ENCODE measurements around the gene PPP1R12C. TPM values are rescaled to one million over a fixed set of nuclear protein-coding genes. Genes with fewer than 3 reads are reported as not detected.
A peak's percentile ranks its signal among the peaks of the same experiment; 100 is the strongest.

The PPP1R12C gene
- total RNA-seq, 1 experiment from 2014 or later, result 77.4 TPM

DNA sequence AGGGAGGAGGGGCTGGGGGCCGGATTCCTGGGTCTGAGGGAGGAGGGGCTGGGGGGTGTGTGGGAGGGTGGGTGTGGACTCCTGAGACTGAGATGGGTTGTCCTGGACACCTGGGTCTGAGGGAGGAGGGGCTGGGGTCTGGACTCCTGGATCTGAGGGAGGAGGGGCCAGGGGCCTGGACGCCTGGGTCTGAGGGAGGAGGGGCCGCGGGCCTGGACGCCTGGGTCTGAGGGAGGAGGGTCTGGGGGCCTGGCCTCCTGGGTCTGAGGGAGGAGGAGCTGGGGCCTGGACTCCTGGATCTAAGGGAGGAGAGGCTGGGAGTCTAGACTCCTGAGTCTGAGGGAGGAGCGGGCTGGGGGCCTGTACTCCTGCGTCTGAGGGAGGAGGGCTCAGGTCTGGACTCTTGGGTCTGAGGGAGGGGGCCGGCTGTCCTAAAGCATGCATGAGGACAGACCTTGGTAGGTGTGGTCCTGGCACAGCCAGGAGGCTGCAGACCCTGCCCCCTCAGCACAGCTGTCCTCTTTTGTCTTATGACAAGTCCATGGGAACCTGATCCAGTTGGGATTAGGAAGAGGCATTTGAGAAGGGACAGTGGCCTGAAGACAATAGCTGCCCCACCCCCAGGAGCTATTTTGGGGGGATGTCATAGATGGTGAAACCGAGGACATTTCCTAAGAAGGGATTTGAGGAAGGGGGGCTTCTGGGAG, 30.3 kb upstream of the PPP1R12C start:
- in situ Hi-C loops (cut with HindIII; ENCODE audit: low sequenced_read_pairs), result no loop called here
- no peak for DNase-seq (ENCODE audit: low spot score)

DNA sequence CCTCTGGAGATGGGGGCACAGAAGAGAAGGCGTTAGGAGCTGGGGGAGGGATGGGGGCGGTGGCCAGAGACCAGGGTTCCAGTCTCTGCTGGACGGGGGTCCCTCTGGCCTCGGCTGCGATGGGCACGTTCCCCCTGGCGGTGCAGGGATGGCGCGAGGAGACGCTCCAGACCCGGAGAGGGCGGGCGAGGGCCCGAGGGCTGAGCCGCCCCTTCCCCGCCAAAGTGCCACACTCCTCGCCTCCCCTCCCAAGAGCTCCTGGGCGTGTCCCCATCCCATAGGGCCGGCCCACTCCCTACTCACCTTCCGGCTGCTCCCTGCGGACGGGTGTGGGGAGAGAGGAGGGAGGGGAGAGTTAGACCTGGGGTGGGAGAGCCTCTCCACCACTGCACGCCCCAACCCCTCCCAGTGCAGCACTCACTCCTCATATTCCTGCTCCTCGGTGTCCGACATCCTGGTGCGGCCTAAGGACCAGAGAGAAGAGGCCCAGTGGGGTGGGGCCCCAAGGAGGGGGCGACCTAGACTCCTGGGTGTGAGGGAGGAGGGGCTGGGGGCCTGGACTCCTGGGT, 29.4 kb upstream of the PPP1R12C start:
- peak; percentile 55 for DNase-seq (ENCODE audit: low spot score)
- in situ Hi-C loops (cut with HindIII; ENCODE audit: low sequenced_read_pairs), result no loop called here

DNA sequence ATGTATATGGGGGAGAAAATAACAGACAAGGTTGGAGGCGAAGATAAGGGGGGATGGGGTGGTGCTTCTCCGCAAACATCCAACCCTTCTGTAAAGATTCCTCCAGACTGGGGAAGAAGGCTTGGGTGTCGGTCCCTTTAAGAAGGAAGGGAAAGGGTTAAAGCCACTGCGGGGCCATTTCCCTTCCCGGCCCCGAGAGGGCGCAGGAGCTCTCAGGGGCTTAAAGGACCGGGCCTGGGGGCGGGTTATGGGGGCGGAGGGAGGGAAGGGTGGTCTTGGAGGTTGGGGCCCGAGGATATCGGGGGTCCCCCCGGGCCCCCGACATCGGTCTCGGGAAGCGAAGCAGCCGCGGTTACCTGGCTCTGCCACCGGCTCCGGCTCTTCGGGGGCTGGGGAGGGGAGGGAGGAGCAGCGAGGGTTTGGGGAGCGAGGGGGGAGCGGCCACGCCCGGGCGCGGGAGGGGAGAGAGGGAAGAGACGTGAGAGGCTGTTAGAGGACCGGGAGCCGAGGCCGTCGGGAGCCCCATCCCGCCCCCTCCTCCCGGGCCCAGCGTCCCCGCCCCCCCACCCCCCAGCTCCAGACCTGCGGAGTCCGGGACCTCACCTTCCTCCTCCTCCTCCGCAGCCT, 28.8 kb upstream of the PPP1R12C start:
- no peak for DNase-seq (ENCODE audit: low spot score)
- in situ Hi-C loops (cut with HindIII; ENCODE audit: low sequenced_read_pairs), result no loop called here

DNA sequence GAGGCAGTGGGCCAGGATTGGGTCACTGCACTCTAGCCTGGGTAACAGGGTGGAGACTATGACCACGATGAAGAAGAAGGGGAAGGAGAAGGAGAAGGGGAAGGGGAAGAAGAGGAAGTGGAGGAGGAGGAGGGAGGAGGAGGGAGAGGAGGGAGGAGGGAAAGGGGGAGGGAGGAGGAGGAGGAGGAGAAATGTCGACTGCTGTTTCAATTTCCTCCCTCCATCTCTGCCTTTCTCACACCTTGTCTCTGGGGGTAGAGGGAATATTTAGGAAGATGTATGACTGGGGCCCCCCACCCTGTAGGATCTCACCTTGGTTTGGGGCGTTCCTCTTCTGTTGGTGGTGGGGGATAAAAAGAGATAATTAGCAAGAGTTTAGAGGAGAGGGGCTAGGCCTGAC, 27.8 kb upstream of the PPP1R12C start:
- DNase-seq (ENCODE audit: low spot score), result no peak
- in situ Hi-C loops (cut with HindIII; ENCODE audit: low sequenced_read_pairs), result no loop called here

DNA sequence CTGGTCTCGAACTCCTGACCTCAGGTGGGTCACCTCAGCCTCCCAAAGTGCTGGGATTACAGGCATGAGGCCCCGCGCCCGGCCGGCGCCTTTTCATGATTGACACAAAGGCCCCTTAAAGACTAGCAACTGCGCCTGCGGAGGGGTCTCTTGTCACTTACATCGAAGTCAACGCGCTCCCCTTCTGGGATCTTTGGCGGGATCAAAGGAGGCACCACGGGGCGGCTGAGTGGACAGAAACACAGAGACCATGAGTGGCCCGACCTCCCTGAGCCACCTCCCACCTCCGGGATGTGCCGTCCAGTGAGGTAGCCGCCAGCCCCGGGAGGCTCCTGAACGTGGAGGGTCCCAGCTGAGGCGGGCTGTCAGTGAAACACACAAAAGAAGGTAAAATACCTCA, 24.3 kb upstream of the PPP1R12C start:
- DNase-seq (ENCODE audit: low spot score), result no peak
- in situ Hi-C loops (cut with HindIII; ENCODE audit: low sequenced_read_pairs), result no loop called here

DNA sequence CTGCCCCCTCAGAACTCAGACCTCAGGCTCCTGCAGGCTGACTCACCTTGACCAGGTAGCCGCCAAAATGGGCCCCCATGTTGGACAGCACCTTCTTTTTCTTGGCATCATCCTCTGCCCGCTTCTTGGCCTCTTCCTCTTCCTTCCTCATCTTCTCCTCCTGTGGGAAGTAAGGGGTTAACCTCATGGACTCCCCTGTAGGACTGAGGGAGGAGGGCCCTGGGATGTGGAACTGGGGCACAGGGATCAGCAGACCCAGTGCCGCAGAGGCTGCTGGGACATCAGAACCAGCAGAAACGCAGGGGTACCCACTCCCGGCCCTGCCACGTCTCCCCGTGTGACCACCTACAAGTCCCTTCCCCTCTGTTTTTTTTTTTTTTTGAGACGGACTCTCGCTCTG, 20.5 kb upstream of the PPP1R12C start:
- DNase-seq (ENCODE audit: low spot score), result no peak
- in situ Hi-C loops (cut with HindIII; ENCODE audit: low sequenced_read_pairs), result no loop called here

DNA sequence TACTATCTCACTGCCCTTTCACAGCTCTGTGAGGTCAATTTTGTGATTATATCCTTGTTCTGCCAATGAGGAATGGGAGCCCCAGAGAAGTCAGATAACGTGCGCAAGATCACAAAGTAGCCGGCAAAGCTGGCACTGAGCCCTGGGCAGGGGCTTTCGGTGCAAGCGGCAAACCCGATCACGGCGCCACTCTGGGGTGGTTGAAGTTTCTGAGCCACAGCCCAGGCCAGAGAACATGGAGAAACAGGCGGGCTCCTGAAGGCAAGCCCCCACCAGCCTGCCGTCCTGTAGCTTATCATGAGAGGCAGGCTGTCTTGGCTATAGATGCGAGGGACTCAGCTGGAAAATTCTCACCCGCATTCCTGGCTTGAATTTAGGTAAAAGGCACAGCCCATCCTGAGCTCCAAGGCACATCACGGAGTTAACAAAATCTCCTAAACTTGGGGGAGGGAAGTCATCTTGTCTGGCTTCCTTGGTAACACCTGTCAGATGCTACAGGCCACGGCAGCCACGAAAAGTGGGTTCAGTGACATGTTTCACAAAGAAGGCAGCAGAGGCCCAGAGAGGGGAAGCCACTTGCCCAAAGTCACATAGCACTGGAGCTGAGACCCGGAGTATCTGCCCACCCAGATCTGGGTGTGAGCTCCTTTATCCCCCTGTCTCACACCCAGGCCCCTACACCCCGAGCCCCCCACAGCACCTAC, 19.1 kb upstream of the PPP1R12C start:
- in situ Hi-C loops (cut with HindIII; ENCODE audit: low sequenced_read_pairs), result no loop called here

DNA sequence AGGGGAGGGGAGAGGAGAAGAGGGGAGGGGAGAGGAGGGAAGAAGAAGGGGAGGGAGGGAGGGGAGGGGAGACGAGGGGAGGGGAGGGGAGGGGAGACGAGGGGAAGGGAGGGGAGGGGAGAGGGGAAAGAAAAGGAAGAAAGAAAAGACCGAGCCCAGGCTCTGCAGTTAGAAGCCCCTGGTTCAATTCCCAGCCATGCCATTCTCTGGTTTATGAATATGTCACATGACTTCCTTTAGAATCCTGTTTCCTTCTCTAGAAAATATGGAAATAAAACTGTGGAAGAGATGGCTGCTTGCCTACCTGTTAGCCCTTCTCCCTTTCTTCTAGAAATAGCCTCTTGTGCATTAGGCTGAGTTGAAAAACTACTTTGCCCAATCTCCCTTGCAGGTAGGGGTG, 17.3 kb upstream of the PPP1R12C start:
- DNase-seq (ENCODE audit: low spot score), result no peak
- in situ Hi-C loops (cut with HindIII; ENCODE audit: low sequenced_read_pairs), result no loop called here

More for the DNA sequence above, 19.1 kb upstream of the PPP1R12C start:
- no peak for DNase-seq (ENCODE audit: low spot score)

DNA sequence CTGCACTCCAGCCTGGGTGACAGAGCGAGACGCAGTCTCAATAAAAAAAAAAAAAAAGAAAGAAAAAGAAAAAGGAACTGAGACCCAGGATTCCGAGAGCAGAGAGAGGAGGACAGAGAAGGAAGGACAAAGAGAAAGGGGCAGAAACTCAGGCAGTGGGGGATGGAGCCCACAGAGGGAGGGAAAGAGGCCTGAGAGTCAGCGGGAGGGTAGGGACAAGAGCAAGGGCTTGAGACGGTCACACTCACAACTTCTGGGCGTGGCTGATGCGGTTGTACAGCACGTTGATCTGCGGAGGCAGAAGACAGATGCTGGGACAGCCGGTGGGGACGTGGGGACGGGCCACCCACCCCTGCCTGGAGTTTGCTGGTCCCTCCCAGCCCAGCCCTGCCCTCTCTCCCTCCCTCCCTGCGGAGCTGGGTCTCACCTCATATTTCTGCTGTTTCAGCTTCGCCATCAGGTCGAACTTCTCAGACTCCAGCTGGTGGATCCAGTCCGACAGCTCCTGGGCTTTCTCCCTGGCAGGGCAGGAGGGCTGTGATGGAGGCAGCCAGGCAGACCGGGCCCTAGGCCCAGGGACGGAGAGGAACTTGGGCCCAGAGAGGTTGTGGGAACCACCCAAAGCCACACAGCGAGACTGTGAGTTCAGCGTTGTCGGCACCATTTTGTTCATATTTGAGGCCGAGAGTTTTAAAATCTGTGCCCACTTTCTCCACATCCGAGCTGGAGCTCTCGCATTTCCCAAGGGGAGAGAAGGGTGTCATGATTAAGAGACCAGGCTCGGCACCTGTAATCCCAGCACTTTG, 16.4 kb upstream of the PPP1R12C start:
- in situ Hi-C loops (cut with HindIII; ENCODE audit: low sequenced_read_pairs), result no loop called here
- no peak for DNase-seq (ENCODE audit: low spot score)

DNA sequence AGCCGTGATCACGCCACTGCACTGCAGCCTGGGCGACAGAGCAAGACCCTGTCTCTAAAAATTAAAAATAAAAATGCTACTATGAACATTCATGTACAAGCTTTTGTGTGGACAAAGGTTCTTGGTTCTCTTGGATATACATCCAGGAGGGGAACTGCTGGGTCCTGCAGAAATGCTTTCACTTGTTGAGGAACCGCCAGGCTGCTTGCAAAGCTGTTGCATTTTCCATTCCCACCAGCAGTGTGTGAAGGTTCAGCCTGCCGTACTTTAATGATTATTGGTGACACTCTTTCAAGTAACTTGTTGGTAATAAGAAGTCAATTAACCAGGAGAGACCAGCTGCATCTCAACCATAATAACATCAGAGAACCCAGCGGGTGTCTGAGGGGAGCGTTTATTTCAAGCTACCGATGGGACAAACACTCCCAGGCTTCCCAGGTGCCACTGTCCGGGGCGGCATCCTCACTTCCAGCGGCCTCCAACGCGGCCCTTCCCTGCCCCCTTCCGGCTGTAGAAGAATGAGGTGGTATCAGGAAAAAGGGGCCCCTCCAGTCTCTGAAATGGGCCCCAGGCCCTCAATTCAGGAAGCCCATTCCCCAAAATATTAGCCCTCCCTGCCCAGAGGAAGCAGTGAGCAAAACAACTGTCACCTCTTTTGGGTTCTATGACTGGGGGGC, 15.2 kb upstream of the PPP1R12C start:
- DNase-seq (ENCODE audit: low spot score), result no peak
- in situ Hi-C loops (cut with HindIII; ENCODE audit: low sequenced_read_pairs), result no loop called here

DNA sequence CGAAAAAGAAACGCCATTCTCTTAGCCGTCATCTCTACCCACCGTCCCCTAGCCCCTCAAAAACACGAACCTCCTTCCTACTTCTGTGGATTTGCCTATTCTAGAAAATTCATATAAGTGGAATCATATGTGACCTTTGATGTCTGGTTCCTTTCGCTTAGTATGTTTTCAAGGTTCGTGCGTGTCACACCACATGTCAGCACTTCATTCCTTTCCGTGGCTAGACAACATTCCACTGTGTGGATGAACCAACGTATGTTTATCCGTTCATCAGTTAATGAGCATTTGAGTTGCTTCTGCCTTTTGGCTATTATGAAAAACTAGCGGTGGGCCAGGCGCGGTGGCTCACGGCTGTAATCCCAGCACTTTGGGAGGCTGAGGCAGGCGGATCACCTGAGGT, 14.0 kb upstream of the PPP1R12C start:
- no peak for DNase-seq (ENCODE audit: low spot score)
- in situ Hi-C loops (cut with HindIII; ENCODE audit: low sequenced_read_pairs), result no loop called here

DNA sequence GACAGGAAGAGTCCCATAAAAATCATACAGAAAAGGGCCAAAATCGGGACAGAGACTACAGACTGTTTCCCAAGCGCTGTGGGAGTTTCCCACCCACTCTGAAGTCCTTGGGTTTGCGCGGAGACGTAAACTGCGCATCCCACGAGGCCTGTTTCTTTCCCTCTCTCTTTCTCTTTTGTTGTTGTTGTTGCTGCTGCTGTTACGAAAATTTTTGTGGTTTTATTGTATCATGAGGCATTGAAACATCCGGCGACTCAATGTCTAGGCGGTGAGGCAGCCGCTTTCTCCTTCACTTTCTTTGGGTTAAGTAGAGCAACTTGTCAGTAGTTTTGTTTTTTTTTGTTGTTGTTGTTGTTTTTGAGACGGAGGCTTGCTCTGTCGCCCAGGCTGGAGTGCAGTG, 1.6 kb upstream of the PPP1R12C start:
- in situ Hi-C loops (cut with HindIII; ENCODE audit: low sequenced_read_pairs), result loop anchor here (10.0 kb wide), 1 partner anchor 56 kb away; no protein-coding TSS in a partner anchor
- no peak for DNase-seq (ENCODE audit: low spot score)

DNA sequence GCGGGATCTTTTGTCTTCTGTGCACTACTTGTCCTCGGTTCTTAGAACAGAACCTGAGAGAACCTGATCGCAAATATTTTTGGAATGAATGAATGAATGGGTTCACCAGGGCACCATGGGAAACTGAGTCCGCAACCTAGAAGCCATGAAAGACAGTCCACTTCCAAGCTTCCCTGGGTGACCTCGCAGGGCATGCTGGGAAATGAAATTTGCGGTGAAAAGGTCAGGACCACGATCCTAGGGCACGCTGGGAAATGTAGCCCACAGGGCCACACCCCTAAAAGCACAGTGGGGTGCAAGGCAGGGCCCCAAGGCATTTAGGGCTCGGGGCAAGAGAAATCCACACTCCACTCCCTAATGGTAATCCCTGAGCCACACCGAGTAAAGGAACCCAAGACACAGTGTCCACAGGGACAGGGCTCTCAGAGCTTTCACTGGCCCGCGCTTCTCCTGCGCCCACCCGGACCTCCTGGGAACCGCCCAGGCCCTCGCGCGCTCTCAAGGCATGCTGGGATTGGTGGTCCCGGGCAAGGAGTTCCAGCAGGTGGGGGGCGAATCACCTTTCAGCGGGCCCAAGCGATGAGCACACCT, 1.1 kb upstream of the PPP1R12C start:
- peak; percentile 86 for DNase-seq (ENCODE audit: low spot score)
- in situ Hi-C loops (cut with HindIII; ENCODE audit: low sequenced_read_pairs), result loop anchor here (10.0 kb wide), 1 partner anchor 56 kb away; no protein-coding TSS in a partner anchor

DNA sequence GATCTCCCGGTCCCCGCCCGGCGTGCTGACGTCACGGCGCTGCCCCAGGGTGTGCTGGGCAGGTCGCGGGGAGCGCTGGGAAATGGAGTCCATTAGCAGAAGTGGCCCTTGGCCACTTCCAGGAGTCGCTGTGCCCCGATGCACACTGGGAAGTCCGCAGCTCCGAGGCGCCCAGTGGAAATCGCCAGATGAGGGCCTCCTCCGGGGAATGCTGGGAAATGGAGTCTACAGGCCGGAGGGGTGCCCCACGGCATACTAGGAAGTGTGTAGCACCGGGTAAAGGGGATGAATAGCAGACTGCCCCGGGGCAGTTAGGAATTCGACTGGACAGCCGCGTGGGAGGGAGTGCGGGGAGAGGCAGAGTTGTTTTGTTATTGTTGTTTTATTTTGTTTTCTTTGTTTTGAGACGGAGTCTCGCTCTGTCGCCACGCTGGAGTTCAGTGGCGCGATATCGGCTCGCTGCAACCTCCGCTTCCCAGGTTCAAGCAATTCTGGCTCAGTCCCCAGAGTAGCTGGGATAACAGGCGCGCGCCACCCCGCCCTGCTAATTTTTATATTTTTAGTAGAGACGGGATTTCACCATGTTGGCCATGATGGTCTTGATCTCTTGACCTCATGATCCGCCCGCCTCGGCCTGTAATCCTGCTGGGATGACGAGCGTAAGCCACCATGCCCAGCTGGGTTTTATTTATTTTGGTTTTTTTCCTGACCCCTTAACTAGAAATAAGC, 390 bp upstream of the PPP1R12C start:
- in situ Hi-C loops (cut with HindIII; ENCODE audit: low sequenced_read_pairs), result loop anchor here (10.0 kb wide), 1 partner anchor 57 kb away; no protein-coding TSS in a partner anchor
- peak; percentile 99 for DNase-seq (ENCODE audit: low spot score)

DNA sequence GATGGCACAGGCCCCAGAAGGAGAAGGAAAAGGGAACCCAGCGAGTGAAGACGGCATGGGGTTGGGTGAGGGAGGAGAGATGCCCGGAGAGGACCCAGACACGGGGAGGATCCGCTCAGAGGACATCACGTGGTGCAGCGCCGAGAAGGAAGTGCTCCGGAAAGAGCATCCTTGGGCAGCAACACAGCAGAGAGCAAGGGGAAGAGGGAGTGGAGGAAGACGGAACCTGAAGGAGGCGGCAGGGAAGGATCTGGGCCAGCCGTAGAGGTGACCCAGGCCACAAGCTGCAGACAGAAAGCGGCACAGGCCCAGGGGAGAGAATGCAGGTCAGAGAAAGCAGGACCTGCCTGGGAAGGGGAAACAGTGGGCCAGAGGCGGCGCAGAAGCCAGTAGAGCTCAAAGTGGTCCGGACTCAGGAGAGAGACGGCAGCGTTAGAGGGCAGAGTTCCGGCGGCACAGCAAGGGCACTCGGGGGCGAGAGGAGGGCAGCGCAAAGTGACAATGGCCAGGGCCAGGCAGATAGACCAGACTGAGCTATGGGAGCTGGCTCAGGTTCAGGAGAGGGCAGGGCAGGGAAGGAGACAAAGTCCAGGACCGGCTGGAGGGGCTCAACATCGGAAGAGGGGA, 1.1 kb downstream of the PPP1R12C start:
- in situ Hi-C loops (cut with HindIII; ENCODE audit: low sequenced_read_pairs), result loop anchor here (10.0 kb wide), 1 partner anchor 58 kb away; no protein-coding TSS in a partner anchor
- DNase-seq (ENCODE audit: low spot score), result peak; percentile 78

DNA sequence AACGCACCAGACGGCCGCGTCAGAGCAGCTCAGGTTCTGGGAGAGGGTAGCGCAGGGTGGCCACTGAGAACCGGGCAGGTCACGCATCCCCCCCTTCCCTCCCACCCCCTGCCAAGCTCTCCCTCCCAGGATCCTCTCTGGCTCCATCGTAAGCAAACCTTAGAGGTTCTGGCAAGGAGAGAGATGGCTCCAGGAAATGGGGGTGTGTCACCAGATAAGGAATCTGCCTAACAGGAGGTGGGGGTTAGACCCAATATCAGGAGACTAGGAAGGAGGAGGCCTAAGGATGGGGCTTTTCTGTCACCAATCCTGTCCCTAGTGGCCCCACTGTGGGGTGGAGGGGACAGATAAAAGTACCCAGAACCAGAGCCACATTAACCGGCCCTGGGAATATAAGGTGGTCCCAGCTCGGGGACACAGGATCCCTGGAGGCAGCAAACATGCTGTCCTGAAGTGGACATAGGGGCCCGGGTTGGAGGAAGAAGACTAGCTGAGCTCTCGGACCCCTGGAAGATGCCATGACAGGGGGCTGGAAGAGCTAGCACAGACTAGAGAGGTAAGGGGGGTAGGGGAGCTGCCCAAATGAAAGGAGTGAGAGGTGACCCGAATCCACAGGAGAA, 1.9 kb downstream of the PPP1R12C start:
- no peak for DNase-seq (ENCODE audit: low spot score)
- in situ Hi-C loops (cut with HindIII; ENCODE audit: low sequenced_read_pairs), result loop anchor here (10.0 kb wide), 1 partner anchor 59 kb away; no protein-coding TSS in a partner anchor

Data from G401 (cell line).